HG02973 (cell line): ENCODE measurements around the gene FOXP2.

Source experiments
- ATAC-seq: cut with Tn5 transposase; IDR thresholded peaks from one replicate; pipeline ENCODE4 v1.9.1; 2021; ENCODE audit warnings: moderate library complexity; ENCODE audit not compliant: unreplicated experiment

The FOXP2 gene

DNA sequence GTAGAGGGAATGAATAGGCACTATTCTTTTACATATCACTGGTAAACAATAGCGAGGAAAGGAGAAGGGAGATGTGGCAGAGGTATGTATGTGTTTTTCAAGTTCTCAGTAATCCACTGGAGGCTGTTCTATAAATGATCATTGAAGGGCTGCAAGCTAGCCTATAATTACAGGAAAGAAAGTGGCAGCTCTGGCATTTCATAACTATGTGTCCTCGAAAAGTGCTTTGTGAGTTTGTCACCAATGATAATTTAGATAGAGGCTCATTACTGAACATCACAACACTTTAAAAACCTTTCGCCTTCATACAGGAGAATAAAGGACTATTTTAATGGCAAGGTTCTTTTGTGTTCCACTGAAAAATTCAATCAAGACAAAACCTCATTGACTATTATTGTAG, 235.1 kb downstream of the FOXP2 start:
- ATAC-seq: no peak

- ATAC-seq: no peak
Measured at GRCh38 chr7:114650491-114650890, 235.9 kb downstream of the FOXP2 start.

DNA sequence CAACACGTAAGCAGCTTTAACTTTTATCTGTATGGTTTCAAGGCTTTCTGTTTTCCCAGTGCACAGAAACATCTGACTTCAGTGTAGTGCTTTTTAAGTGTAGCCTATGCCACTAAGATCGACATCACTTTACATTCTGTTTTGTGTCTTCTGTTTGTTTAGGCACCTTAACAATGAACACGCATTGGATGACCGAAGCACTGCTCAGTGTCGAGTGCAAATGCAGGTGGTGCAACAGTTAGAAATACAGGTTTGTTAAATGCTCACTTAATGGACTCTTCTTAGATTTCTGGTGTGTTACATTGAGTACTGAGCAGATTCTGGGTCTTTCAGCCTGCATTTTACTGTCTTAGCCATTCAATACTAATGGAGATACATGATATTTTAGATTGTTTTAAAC, 237.4 kb downstream of the FOXP2 start:
- no peak for ATAC-seq

DNA sequence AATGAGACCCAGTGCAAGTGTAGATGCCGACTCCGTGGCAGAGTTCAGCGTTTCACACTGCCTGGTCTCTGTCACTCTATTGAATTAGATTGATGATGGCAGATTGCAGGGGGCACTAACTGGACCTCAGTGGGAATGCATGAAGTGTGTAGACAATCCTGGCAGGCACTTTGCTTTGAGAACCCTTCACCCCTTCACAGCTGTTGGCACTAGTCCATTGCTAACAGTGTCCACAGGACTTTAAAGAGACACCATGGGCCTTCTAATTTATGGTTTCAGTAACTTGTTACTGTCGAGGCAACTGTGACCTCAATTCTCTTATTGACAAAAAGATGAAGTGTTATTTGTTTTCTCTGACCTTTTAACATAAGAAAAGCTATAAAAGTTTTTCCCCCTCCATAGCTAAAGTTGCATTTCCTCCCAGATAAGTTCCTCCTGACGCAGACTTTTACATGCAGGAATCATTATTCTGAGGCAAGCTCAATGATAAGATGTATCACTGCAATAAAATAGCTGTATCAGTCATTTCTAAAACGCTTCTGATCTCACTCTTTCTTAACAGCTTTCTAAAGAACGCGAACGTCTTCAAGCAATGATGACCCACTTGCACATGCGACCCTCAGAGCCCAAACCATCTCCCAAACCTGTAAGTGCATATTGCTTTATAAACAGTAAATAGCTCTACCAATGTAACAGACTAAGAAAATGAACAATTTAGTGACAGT, 238.9 kb downstream of the FOXP2 start:
- ATAC-seq: no peak

- no peak for ATAC-seq
Measured at GRCh38 chr7:114656466-114656865, 241.9 kb downstream of the FOXP2 start.

- no peak for ATAC-seq
Measured at GRCh38 chr7:114657279-114657678, 242.7 kb downstream of the FOXP2 start.

DNA sequence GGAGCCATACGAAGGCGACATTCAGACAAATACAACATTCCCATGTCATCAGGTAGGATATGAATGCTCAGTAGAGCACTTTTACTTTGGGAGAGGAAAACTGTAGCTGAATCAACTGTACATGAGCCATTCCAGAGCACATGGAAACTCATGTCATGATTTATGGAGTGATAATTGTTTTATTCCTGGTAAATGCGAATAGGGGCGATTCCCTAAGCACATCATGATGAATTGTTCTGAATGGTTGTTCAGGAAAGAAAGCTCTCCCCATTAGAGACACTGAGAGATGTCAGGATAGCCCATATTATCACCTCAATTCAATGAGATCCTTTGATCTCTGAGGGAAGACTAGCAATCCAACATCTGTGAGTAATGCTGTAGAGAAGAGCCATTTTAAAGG, 243.6 kb downstream of the FOXP2 start:
- ATAC-seq: no peak

GRCh38 chr7:114659409-114660125, 245.0 kb downstream of the FOXP2 start:
- no peak for ATAC-seq

- no peak for ATAC-seq
Measured at GRCh38 chr7:114660126-114660486, 245.5 kb downstream of the FOXP2 start.

DNA sequence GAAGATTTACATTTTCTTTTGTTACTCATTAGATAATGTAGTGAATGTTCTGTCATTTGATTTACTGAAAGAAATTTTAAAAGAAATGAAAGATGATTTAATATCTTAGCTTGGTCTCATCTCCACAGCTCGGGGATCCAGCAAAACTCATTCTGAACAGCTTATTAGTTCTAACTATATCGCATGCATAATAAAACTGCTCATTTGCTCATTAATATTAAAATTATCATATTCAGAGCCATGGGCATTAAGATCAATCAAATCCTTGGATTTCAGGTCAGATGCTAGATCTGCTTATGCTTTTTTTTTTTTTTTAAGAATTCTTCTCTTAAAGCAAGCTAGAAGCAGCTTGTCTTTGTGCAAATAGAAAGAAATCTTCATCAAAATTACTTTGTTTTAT, 246.1 kb downstream of the FOXP2 start:
- no peak for ATAC-seq

DNA sequence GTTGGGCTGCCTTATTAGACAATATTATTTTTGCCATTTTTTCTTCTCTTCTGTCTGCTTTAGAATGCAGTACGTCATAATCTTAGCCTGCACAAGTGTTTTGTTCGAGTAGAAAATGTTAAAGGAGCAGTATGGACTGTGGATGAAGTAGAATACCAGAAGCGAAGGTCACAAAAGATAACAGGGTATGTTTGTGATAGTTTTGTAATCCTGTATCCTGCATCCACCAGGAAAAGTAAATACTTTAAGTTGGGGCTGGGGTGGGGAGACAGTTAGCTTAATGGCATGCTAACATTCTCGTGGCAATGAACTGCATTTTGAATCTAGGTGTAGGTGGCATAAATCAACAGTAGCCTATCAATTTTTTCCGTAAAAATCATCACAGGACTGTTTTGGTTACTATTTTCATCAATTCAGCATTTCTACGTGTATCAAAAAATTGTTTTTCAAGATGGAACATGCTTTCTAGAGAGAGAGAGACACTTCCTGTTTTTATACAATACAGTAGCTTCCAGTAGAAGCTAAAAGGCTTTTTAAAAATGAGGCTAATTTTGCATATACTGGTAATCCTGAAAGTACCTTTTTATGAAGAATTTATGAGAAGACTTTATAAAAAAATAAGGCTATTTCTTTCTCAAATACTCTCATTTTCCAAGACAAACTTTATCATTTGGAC, 247.5 kb downstream of the FOXP2 start:
- ATAC-seq: no peak

- no peak for ATAC-seq
Measured at GRCh38 chr7:114663502-114663901, 248.9 kb downstream of the FOXP2 start.

DNA sequence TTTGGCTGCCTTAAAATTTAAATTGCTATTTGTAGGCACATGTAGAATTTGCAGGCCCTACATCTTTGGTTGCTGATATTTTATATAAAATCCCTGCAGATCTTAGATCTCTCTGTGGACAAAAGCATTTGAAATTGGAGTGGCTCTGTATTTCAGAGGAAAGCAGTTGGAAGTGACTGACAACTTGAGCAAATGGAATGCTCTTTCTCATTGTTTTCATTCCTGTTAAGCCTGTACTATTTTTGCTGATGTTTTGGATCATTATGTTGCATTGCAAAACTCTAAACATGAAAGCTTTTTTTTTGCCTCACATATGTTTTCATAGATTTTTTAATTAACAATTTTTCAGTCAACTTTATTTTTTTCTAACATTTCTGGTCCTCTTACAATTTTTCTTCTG, 256.1 kb downstream of the FOXP2 start:
- no peak for ATAC-seq

DNA sequence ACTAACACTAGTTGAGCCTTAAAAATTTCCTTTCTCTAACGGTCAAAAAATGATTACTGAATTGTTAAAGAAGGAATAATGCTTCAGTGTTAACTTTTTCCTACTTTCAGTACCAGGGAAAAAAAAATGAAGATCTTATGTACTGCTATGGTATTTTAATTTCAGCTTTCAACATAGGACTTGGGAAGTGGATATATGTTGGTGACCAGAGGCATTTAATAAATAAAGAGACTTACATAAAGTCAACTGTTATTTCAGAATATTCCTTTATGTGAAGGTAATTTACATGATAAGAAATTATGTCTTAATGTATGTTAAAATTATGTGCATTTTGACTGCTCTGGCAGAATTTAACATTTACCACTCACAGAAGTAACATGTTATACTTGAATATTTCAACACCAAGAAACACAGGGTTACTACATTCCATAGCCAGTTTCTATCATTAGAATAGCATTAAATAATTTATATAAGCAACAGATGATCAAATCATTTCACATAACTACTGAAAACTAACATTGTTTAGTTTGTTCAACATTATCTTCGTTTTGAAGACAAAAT, 257.0 kb downstream of the FOXP2 start:
- ATAC-seq: no peak

DNA sequence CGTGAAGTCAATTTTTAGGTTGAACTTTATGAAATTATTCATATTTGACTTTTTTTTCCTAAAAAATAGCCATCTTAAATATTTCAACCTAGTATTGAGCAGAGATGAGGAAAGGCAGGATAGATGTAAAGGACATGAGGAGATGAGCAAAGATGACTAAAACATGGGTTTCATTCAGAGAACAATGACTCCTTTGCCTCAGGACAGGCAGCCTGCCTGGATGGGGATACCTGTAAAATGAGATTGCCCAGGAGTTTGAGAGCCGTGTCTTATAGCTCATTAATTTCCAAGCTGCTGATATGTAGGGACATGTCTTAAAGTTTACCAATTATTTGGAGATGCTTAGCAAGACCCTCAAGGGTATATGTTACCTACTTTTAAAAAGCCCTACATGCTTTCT, 263.5 kb downstream of the FOXP2 start:
- ATAC-seq: no peak

GRCh38 chr7:114687238-114687637, 272.6 kb downstream of the FOXP2 start:
- ATAC-seq: no peak

DNA sequence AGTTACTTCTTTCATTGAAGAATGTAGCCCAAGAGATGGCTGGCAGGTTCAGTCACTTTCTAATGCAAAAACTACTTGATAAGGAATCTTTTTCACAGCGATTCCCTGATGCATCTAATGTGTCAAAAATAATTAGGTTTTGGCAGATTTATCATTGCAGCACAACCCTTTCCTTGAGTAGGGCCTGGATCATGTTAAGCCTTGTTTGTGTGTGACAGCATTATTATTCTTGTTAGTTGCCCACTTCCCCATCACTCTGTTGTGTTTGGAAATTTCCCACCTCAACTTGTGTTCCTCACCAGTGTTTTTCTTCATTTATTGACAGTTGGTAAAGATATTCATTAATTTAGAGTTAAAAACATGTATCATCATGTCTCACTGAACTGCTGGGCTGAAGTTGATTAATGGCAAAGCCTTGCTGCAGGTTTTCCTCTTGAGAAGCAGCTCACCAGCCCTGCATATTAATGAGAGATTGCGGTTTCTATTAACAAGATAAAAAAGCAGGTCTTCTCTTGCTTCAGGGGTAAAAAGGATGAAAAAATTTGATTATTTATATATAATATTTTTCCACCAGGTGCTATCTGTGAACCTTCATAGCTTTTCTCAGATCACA, 273.9 kb downstream of the FOXP2 start:
- ATAC-seq: no peak

GRCh38 chr7:114689406-114689805, 274.8 kb downstream of the FOXP2 start:
- no peak for ATAC-seq

DNA sequence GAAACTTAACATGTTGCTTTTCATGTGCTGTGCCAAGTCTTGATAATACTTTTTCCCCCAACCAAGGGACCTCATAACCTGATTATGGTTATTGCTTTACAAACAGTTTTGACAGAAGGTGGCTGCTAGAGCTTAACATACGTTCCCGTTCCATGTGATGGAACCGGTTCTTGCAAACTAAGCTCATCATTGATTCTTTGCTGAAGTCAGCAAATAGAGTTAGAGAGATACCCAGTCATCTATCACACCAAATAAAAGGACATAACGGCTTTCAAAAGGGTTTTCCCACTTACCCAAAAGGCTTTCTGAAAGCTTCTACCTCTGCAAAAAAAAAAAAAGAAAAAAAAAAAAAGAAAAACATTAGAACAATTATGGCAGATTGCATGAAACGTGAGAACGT, 277.0 kb downstream of the FOXP2 start:
- no peak for ATAC-seq

GRCh38 chr7:114695182-114695581, 280.6 kb downstream of the FOXP2 start:
- no peak for ATAC-seq

- no peak for ATAC-seq
Measured at GRCh38 chr7:114700247-114700928, 285.8 kb downstream of the FOXP2 start.
